SJCRH30 (cell line): ENCODE data around the gene CACNA1C. TPM values are rescaled to one million over a fixed set of nuclear protein-coding genes. Genes with fewer than 3 reads are reported as not detected.

Source experiments
- DNase-seq, 2 experiments: peaks; one replicate each; pipeline ENCODE4 v3.0.0-alpha.2; 2015 to 2020
- H3K27ac ChIP-seq: fragments of 250-450 bp; sonication (Bioruptor Pico); 2 replicates; pipeline ENCODE4 v1.5.1; 2020; ENCODE audit warnings: mild to moderate bottlenecking, moderate library complexity
- H3K27me3 ChIP-seq: fragments of 250-450 bp; sonication (Bioruptor Pico); 2 replicates; pipeline ENCODE4 v1.5.1; 2020; ENCODE audit warnings: mild to moderate bottlenecking, moderate library complexity
- H3K36me3 ChIP-seq: fragments of 250-450 bp; sonication (Bioruptor Pico); 2 replicates; pipeline ENCODE4 v1.5.1; 2020; ENCODE audit warnings: mild to moderate bottlenecking, moderate library complexity
- H3K4me1 ChIP-seq: fragments of 250-450 bp; sonication (Bioruptor Pico); 2 replicates; pipeline ENCODE4 v1.5.1; 2020; ENCODE audit warnings: mild to moderate bottlenecking, moderate library complexity
- H3K4me3 ChIP-seq: fragments of 250-450 bp; sonication (Bioruptor Pico); 2 replicates; pipeline ENCODE4 v1.5.1; 2020; ENCODE audit warnings: mild to moderate bottlenecking, moderate library complexity
- H3K9me3 ChIP-seq: fragments of 250-450 bp; sonication (Bioruptor Pico); replicated peaks from 2 replicates; pipeline ENCODE4 v1.5.1; 2020; ENCODE audit warnings: mild to moderate bottlenecking, moderate library complexity
- total RNA-seq: library from RNA; depleted of rRNA; stranded (reverse); fragments of >200 nt; shearing (Covaris generic); gene quantifications from 2 replicates; pipeline ENCODE4 v1.2.3, GENCODE V29; 2014

The CACNA1C gene
- total RNA-seq, 1 experiment from 2014 or later = not detected

DNA sequence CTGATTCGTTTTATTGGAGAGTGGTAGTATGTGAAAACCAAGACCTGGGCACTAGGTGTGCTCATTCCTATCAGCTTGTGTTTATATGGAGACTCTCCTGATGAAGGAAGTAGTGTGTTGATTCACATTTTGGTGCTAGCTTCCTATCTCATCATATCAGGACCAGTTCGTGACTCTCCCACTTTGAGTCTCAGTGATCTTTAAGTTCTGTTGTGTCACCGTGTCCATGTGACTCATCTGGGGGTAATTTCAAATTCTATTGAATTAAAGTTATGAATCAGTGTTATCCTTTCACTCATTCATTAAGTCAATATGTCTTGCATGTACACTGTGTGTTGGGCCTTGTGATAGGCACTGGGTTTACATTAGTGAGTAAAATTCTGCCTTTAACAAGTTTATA, 180.2 kb downstream of the CACNA1C start:
- no peak overlapping the region for H3K27ac ChIP-seq

DNA sequence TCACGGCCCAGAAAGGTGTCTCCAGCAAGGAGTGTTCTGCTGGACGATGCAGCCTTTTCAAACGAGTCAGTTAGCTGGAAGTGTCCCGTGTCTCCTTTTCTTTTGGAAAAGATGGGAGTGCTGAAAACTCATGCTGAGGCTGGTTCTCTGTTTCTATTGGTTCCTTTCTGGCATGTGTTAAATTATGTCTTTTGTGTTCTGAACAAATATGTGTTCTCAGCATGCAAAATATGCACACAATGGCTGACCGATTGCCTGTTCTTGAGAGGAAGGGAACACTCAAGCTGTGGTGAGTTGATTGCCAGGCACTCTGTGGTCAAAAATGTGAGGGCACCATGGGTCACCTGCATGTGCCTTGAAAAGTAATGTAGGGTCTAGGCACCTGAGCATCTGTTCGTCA, 181.3 kb downstream of the CACNA1C start:
- Histone ChIP-seq H3K9me3 (no peaks in the 10 kb centered on the region), H3K4me3 (no peak overlapping the region), H3K4me1 (no peaks in the 10 kb centered on the region), H3K36me3 (no peaks in the 10 kb centered on the region), H3K27ac (no peak overlapping the region), H3K27me3 (peaks cover 16% of the 10 kb centered on the region; the same call in 1 of the 2 replicates)
- no peak for DNase-seq

More for the DNA sequence above, 180.2 kb downstream of the CACNA1C start:
- Histone ChIP-seq H3K4me1 (no peaks in the 10 kb centered on the region), H3K9me3 (no peaks in the 10 kb centered on the region), H3K4me3 (no peak overlapping the region), H3K27me3 (peaks cover 21% of the 10 kb centered on the region; the same call in 1 of the 2 replicates), H3K36me3 (no peaks in the 10 kb centered on the region)
- no peak for DNase-seq

DNA sequence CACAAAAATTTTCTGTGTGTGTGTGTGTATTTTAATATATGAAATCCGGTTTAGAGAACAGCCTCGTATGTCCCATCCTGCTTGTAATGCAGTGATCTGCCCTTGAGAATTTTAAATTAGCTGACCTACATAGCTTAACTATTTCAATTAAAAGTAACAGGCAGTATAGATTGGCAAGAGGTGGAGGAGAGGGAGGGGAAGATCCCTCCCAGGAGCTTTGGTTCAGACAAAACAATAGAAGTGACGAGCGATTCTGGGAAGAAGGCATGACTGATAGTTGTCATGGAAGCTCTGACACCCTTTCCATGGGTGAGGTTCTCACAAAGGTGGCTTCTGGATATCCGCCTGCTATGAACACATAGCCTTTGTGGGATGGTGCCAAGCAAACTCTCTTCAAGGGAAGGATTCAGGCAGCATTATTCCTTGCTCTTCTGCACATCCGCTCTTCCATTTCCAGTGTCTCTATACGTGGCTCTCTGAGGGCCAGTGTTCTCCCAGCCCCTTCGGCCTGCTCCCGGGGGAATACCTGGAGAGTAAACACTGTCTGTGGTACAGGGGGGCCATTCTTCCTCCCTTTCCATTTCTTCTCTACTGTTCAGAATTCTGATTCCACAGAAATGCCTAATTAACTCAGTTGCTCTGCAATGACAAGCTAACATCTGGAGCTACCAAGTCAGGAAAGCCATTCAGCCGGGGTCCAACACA, 182.0 kb downstream of the CACNA1C start:
- Histone ChIP-seq H3K27ac (no peak overlapping the region), H3K27me3 (peaks cover 12% of the 10 kb centered on the region; the same call in 1 of the 2 replicates), H3K4me3 (no peak overlapping the region), H3K9me3 (no peaks in the 10 kb centered on the region), H3K36me3 (no peaks in the 10 kb centered on the region), H3K4me1 (no peaks in the 10 kb centered on the region)
- no peak for DNase-seq

DNA sequence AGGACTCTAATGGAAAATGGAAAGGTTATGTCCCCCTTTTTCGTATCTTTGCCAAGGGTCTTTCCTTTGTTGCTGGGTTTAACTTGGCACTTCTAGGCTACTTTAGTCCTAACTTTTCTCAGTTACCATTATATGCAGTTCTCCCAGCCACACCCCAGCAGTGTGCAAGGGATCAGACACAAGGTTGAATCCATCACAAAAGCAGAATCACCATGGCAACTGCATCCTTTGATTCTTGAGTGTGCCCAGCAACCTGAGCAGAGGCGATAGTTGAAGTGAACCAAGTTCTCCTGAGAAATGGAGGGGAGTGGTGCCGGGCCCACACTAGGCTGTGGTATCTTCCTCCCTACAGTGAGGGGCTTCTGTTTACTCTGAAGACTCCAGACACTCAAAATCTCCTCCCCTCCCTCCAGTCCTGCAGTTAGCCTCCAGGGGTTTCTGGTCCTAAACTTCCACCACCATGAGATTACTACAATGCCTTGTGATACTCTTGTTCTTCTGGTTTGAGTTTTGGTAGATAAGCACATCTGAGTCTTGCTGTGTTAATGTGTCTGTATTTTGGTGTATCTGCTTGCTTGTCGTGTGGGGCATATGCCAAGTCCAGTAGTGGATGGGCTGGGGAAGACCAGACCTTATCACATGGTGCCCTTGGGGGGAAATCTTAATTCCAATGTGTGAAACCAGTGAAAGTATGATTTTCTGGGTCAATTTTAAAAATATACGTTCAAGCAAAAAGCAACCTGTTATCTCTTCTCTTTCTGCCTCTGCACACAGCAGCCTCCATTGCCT, 183.9 kb downstream of the CACNA1C start:
- no peak for DNase-seq
- Histone ChIP-seq H3K27ac (no peak overlapping the region), H3K4me1 (no peaks in the 10 kb centered on the region), H3K4me3 (no peak overlapping the region), H3K27me3 (peaks cover 12% of the 10 kb centered on the region; the same call in 1 of the 2 replicates), H3K9me3 (no peaks in the 10 kb centered on the region), H3K36me3 (no peaks in the 10 kb centered on the region)

DNA sequence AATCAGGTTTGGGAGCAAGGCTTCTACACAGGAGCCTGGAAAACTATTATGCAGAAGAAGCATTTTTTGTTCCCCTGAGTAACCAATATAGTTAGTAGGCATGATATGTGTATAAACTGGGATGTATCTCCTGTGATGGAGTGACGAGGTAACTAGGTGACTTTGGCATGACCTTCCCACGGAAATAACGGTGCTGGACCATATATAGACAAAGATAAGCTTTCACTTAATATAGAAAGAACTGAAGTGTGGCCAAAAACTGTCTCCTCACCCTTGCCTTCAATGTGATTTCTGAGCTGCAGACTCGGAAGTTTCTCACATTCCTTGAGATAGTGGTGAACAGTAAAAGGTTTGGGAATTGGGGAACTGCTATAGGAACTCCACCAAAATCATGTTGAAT, 185.3 kb downstream of the CACNA1C start:
- H3K4me1 ChIP-seq = no peaks in the 10 kb centered on the region
- peaks cover 4% of the 10 kb centered on the region; the same call in 1 of the 2 replicates for H3K27me3 ChIP-seq
- H3K9me3 ChIP-seq = no peaks in the 10 kb centered on the region
- H3K36me3 ChIP-seq = no peaks in the 10 kb centered on the region
- H3K27ac ChIP-seq = no peak overlapping the region
- no peak overlapping the region for H3K4me3 ChIP-seq
- DNase-seq = no peak

DNA sequence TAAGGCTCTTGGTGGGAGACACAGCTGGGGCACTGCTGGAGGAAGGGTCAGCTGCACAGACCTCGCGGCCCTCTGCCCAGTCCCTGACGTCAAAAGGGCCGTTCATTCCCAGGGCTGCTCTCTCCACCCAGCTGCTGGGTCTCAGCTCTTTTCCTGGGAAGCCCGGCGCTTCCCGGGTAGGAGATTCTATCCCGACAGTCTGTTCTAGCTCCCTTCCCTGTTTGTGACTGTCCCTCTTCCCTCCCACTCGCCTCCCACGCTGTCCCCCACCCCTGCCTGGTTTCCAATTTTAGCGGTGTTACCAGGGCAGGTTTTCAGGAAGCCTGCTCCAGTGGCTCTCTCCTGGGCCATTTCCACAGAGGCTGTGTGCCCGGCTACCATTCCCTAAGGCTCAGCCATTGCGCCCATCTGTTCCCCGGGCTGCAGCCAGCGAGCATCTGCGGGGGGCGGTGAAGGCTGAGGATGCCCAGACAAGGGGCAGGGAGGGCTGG, 186.6 kb downstream of the CACNA1C start:
- Histone ChIP-seq H3K36me3 (no peaks in the 10 kb centered on the region), H3K27me3 (peaks cover 4% of the 10 kb centered on the region; the same call in 1 of the 2 replicates), H3K27ac (no peak overlapping the region), H3K4me1 (no peaks in the 10 kb centered on the region), H3K4me3 (no peak overlapping the region), H3K9me3 (no peaks in the 10 kb centered on the region)
- DNase-seq = no peak

DNA sequence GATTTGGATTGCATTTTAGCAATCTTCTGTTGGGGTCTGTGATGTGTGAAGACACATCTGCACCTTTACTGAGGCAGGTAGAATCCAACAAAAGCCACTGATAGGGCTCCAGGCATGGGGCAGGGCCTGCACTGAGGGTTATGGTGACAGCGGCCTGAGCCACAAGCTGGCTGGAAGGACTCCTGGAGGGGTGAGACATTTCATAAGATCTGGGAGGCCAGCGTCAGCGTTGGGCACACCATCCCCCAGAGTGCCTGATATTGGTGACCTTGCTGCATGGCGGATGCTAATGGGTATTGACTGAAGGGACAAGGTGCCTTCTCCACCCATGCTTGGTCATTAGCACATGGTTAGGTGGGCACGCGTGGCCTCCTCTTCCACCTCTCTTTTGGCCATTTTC, 187.6 kb downstream of the CACNA1C start:
- H3K4me1 ChIP-seq = no peaks in the 10 kb centered on the region
- H3K4me3 ChIP-seq = no peak overlapping the region
- peaks cover 4% of the 10 kb centered on the region; the same call in 1 of the 2 replicates for H3K27me3 ChIP-seq
- H3K9me3 ChIP-seq = no peaks in the 10 kb centered on the region
- no peak overlapping the region for H3K27ac ChIP-seq
- H3K36me3 ChIP-seq = no peaks in the 10 kb centered on the region
- no peak for DNase-seq

DNA sequence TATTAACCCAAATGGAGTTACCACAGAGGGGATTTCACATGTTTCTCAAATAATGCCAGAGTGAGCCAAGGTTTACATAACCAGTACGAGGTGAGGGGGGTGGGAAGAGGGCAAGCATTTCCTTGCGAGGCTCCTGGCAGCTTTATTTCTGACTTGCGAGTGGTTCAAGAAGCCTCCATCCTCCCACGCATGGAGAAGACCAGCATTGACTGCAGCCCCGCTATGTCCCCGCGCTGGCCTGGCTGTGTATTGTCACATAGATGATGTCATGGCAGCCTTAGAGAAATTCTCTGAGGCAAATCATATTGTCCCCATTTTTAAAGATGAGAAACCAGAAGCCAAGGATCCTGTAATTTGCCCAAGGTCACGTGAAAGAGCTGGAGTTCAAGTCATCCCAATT, 188.2 kb downstream of the CACNA1C start:
- Histone ChIP-seq H3K9me3 (no peaks in the 10 kb centered on the region), H3K4me1 (no peaks in the 10 kb centered on the region), H3K4me3 (no peak overlapping the region), H3K27ac (no peak overlapping the region), H3K36me3 (no peaks in the 10 kb centered on the region), H3K27me3 (peaks cover 4% of the 10 kb centered on the region; the same call in 1 of the 2 replicates)
- no peak for DNase-seq

DNA sequence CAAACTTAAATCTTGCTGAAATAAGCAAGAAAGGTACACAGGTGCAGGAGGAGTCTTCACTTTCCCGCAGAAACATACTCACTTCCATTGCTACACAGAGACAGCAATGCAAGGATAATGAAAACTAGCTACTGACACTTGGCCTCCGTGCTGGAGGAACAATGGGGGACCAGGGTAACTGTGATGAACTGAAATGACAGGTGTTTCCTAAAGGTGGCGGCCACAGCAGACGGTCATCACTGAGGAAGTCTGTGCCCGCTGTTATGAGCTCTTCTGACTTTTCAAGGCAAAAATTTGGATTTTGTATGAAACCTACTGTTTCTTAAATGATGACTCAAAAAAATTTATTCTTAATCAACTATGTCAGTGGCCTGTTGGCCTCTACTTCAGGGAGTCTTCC, 189.4 kb downstream of the CACNA1C start:
- Histone ChIP-seq H3K9me3 (no peaks in the 10 kb centered on the region), H3K27me3 (peaks cover 6% of the 10 kb centered on the region), H3K4me3 (no peak overlapping the region), H3K4me1 (no peaks in the 10 kb centered on the region), H3K36me3 (no peaks in the 10 kb centered on the region), H3K27ac (no peak overlapping the region)
- no peak for DNase-seq

DNA sequence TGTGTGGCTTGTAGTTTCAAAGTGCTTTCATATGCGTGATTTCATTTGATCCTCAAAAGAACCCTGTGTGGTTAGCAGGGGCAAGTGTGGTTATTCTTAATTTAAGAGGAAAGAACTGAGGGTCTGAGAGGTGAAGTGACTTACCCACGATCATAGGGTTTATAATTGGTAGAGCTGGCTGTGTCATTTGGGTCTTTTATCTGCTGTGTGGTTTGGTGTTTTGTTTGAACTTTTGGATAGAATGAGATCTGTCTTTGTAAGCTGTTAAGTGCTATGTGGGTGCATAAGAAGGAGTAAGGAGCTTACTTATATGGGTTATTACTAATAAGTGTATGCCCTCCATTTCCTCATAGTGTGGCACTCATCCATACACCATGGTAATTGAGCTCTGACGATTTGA, 190.0 kb downstream of the CACNA1C start:
- no peaks in the 10 kb centered on the region for H3K36me3 ChIP-seq

DNA sequence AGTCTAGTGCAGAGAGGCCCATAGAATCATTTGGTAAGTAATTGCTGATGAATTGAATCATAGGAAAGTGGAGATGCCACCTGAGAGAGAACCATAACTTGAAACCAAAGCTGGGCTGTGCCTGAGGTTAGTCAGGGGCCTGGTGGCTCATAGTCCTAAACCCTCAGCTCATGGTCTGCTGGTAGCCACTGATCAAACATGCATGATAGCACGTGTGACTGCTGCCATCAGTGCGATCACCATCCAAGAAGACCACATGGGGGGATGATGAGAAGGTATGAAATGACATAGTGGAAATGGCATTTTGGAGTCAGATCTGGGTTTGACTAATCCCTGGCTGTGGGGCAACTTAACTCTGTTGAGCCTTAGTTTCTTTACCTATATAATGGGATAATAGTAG, 190.5 kb downstream of the CACNA1C start:
- H3K4me1 ChIP-seq = no peaks in the 10 kb centered on the region
- DNase-seq = no peak
- no peaks in the 10 kb centered on the region for H3K36me3 ChIP-seq
- H3K27me3 ChIP-seq = peaks cover 11% of the 10 kb centered on the region
- H3K9me3 ChIP-seq = no peaks in the 10 kb centered on the region
- H3K27ac ChIP-seq = no peak overlapping the region
- no peak overlapping the region for H3K4me3 ChIP-seq

More for the DNA sequence above, 190.0 kb downstream of the CACNA1C start:
- H3K9me3 ChIP-seq = no peaks in the 10 kb centered on the region
- no peak overlapping the region for H3K4me3 ChIP-seq
- H3K4me1 ChIP-seq = no peaks in the 10 kb centered on the region
- DNase-seq = no peak
- H3K27ac ChIP-seq = no peak overlapping the region
- peaks cover 11% of the 10 kb centered on the region for H3K27me3 ChIP-seq

DNA sequence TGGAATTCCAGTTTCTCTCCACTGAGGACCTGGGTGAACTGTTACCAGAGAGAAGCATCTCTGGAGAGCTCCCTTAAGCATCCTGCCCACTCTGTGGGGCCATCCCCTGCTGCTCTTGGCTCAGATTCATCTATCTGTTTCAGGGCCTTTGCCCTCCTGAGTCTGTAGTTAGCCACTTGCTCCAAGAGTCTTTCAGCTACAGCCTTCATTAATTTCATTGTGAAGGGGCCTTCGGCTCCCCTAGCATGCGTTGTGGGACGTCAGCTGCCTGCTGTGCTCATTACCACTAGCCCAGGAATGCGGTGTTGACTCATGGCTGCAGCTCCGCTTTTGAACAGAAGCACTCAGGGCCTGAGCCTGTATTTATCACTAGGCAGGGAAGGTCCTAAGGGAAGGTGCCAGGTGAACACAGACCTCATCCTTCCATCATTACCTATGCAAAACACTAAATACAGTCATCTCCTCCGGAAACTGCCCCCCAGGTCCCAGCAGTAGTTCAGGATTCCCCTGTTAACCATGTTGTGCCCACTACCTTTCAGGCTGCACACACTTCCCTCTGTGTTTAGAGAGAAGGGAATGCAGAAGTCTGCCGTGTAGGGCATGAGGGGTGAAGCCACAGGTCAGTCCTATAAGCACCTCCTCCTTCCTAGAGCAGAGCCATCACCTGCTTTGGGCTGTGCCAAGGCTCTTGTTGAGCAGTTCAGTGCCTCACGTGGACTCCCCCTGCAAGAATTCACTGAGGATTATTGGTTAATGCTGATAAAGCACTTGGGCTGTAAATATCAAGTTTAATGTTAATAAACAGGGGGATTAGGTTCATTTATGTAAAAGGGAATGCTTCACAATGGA, 191.4 kb downstream of the CACNA1C start:
- no peaks in the 10 kb centered on the region for H3K4me1 ChIP-seq
- peak; percentile 24 to 42 for DNase-seq

DNA sequence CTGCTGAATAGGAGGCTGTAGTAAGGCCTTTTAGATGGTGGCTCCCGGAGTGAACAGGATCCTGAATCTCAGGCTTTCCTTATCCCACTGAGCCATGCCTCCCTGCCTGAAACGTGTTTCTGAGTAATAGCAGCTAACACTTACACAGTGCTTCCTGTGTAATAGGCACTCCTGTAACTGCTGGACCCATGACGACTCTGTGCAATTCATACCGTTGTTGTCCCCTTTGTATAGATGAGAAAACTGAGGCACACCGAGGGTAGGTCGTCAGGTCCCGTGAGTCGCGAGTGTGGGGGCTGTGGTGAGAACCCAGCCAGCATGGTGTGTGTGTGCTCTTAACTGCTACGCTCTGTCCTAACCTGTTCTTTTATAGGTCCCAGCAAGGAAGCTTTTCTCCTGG, 193.6 kb downstream of the CACNA1C start:
- H3K27me3 ChIP-seq = peaks cover 7% of the 10 kb centered on the region; the same call in 1 of the 2 replicates
- H3K36me3 ChIP-seq = no peaks in the 10 kb centered on the region
- no peak overlapping the region for H3K4me3 ChIP-seq
- no peak overlapping the region for H3K27ac ChIP-seq
- no peaks in the 10 kb centered on the region for H3K9me3 ChIP-seq
- H3K4me1 ChIP-seq = no peaks in the 10 kb centered on the region
- DNase-seq = no peak

More for the DNA sequence above, 191.4 kb downstream of the CACNA1C start:
- H3K27ac ChIP-seq = no peak overlapping the region
- H3K36me3 ChIP-seq = no peaks in the 10 kb centered on the region
- H3K4me3 ChIP-seq = no peak overlapping the region
- H3K9me3 ChIP-seq = no peaks in the 10 kb centered on the region
- H3K27me3 ChIP-seq = peaks cover 11% of the 10 kb centered on the region

DNA sequence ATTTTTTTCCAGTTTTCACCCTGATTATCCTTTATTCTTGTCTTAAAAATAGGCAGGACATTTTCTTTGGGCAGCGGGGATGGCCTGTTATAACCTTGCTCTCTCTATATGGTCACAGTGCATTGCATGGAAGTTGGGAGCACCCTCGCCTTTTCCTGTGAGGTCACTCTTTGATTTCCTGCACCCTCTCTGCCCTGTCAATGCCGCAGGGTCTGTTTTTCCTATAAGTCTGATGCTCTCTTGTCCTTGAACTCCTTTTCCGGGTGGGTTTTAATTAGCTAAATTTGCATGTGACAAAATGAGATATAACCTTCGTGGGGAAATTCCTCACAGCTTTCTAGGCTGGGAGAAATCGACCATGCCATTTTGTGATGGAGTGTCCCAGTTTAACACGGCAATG, 194.3 kb downstream of the CACNA1C start:
- H3K4me1 ChIP-seq = no peaks in the 10 kb centered on the region

More for the DNA sequence above, 194.3 kb downstream of the CACNA1C start:
- no peak for DNase-seq
- H3K36me3 ChIP-seq = no peaks in the 10 kb centered on the region
- H3K27ac ChIP-seq = no peak overlapping the region
- H3K27me3 ChIP-seq = peaks cover 7% of the 10 kb centered on the region; the same call in 1 of the 2 replicates
- H3K9me3 ChIP-seq = no peaks in the 10 kb centered on the region
- no peak overlapping the region for H3K4me3 ChIP-seq
